Measurements from ENCODE around the gene NARS2.
"Not testable (repeated sequence)": the region's sequence is repeated elsewhere in the genome, so short reads cannot be mapped to it uniquely, and the experiment has no call there.

The NARS2 gene

DNA sequence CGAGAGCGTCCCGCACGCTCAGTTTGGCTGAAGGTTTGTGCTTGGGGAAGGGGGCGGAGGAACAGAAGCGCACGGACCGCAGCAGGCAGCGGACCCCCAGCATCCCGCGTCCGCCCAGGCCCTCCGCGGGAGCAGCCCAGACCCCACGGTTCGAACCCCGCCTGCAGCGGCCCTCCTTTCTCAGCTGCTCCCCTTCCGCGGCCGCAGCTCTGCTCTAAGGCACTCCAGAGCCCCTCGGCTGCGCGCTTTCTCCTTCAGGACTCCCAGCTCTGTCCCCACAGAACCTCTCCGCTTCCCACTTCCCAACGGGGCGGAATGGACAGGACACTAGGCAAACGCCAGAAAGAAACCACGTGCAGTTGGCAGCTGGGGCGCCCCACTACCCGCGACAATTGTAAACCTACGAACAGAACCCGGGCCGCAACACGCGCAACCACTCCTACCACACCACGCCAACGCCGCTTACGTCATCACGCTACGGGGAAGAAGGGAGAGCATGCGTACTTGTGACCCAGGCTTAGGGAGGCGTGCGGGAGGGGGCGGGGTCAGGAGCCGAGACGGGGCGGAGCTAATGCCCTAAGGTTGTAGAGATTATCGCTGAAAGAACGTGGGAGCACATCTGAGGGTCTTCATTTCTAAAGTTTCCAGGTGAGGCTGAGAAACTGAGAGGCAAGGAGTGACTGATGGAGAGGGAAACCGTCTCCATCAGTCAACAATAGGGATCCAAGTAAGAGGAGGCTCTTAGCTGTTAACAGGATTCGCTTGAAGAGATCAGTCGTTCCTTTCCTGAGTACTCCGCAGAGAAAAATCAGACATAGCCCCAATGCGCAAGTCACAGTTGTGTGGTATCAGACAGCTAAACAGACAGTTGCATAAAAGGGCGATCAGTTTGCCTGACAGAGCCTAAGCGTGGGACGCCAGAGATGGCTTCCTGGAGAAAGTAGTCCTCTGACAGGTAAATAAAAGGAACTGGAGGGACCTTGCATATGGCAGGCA is at the start of gene NARS2:
TSS of gene NARS2 (minus strand) at position 479 of the 996 bp plus-strand sequence. CDS start at position 103, 376 bp downstream.
- H4K20me1 ChIP-seq = no peaks in the 10 kb centered on the region
- no peaks in the 10 kb centered on the region for H3K27me3 ChIP-seq
- TF ChIP-seq Cebpa-rat (IDR thresholded peaks at IDR 0.05) = no peak
- H3K27ac ChIP-seq = peak within 1 kb of the TSS; percentile 68 to 95 (median 89)
- H3K4me2 ChIP-seq = peak within 1 kb of the TSS; percentile 83 to 98 (median 92)
- peak within 1 kb of the TSS; percentile 75 to 93 (median 87) for H3K4me3 ChIP-seq
- H3K9ac ChIP-seq = peak within 1 kb of the TSS; percentile 87 to 97 (median 90)
- peaks cover 16 to 36% (median 25%) of the 10 kb centered on the region in 11 experiments; a peak in 21 of 22 replicates for H3K36me3 ChIP-seq
- peaks cover 41 to 61% (median 51%) of the 10 kb centered on the region in 10 experiments for H3K4me1 ChIP-seq
- H3K9me3 ChIP-seq (replicated peaks in 1 of 11) = peaks cover 0 to 12% (median 6%) of the 10 kb centered on the region in 11 experiments; a peak in 7 of 22 replicates

GRCh38 chr11:78622666-78623065 is 48.0 kb upstream of the NARS2 start:
- H3K9ac ChIP-seq = no peak overlapping the region
- H4K20me1 ChIP-seq = no peaks in the 10 kb centered on the region
- no peak overlapping the region for H3K4me2 ChIP-seq
- no peak for TF ChIP-seq Cebpa-rat (IDR thresholded peaks at IDR 0.05)
- H3K4me3 ChIP-seq = no peak overlapping the region
- no peak overlapping the region for H3K27ac ChIP-seq
- no peaks in the 10 kb centered on the region for H3K27me3 ChIP-seq
- no peaks in the 10 kb centered on the region for H3K4me1 ChIP-seq
- no peaks in the 10 kb centered on the region for H3K36me3 ChIP-seq
- peaks cover 19 to 39% (median 25%) of the 10 kb centered on the region in 11 experiments for H3K9me3 ChIP-seq (replicated peaks in 1 of 11)

- Histone ChIP-seq H3K4me2 (no peak overlapping the region), H3K27ac (no peak overlapping the region), H3K9me3 (replicated peaks in 1 of 11) (peaks cover 19 to 39% (median 25%) of the 10 kb centered on the region in 11 experiments), H3K9ac (no peak overlapping the region), H3K4me1 (no peaks in the 10 kb centered on the region), H3K36me3 (no peaks in the 10 kb centered on the region), H3K4me3 (no peak overlapping the region), H4K20me1 (no peaks in the 10 kb centered on the region), H3K27me3 (no peaks in the 10 kb centered on the region)
- TF ChIP-seq Cebpa-rat (IDR thresholded peaks at IDR 0.05) = no peak
Observed at GRCh38 chr11:78620159-78620558, 45.5 kb upstream of the NARS2 start.

DNA sequence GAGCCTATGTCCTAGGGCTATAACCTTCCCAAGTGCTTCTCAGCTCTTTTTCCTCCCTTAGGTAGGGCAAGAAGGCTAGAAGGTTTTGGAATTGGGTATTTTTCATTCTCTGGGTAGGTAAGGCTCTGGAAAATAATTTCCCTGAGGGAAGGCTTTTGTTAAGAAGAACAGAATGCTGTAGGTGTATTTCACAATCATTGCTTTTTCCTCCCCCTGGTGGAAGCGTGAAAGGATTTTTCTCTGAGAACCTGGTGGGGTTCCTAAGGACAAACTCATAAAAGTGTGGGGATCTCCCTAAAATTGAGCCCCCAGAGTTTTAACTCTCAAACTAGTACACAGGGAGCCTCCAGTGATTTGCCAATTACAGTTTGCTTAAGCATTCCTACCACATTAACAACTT is 41.1 kb upstream of the NARS2 start:
- H3K9ac ChIP-seq = no peak overlapping the region
- no peaks in the 10 kb centered on the region for H3K27me3 ChIP-seq
- no peaks in the 10 kb centered on the region for H4K20me1 ChIP-seq
- no peak overlapping the region for H3K4me3 ChIP-seq
- no peak overlapping the region for H3K27ac ChIP-seq
- H3K9me3 ChIP-seq (replicated peaks in 1 of 11) = peaks cover 16 to 36% (median 20%) of the 10 kb centered on the region in 11 experiments
- peaks cover 0 to 18% (median 0%) of the 10 kb centered on the region in 10 experiments; a peak in 4 of 20 replicates for H3K4me1 ChIP-seq
- peak in 1 of 11 experiments; percentile 37; a peak in 2 of 22 replicates for TF ChIP-seq Cebpa-rat (IDR thresholded peaks at IDR 0.05)
- H3K4me2 ChIP-seq = no peak overlapping the region
- H3K36me3 ChIP-seq = no peaks in the 10 kb centered on the region

GRCh38 chr11:78613378-78613813 is 38.7 kb upstream of the NARS2 start:
- Histone ChIP-seq H3K4me3 (no peak overlapping the region), H3K9ac (no peak overlapping the region)

DNA sequence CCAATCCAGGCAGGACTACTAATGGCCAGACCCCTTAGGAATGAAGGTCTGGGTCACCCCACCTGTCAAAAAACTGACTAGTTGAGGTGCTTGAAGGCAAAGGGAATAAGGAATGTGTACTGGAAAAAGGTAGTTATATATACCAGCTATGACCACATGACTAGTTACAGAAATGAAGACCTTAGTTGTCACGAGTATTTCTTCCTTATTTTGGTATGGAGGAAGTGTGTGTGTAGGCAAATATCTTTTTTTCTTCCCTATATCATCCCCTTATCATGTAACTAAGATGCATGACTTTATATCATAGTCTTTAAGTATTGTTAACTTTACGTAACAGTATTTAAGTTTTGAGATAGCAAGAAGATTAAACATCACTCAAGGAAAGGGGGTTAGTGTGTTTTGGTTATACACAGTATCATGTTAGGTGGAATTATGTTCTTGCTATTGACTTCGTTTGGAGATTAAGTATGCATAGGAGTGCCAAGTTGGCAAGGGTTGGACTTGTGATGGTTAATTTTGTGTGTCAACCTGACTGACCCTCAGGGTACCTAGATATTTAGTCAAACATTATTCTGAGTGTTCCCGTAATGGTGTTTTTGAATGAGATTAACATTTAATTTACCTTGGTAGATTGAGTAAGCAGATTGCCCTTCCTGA is 38.2 kb upstream of the NARS2 start:
- Histone ChIP-seq H3K36me3 (no peaks in the 10 kb centered on the region), H3K4me3 (no peak overlapping the region), H3K9ac (no peak overlapping the region), H3K4me1 (peaks cover 0 to 18% (median 0%) of the 10 kb centered on the region in 10 experiments; a peak in 4 of 20 replicates), H3K9me3 (replicated peaks in 1 of 11) (peaks cover 0 to 12% (median 0%) of the 10 kb centered on the region in 11 experiments; a peak in 4 of 22 replicates), H3K27me3 (no peaks in the 10 kb centered on the region), H3K4me2 (peak overlapping the region in 3 of 11 experiments; percentile 21 to 71 (median 64); a peak in 4 of 22 replicates), H3K27ac (peak overlapping the region in 3 of 11 experiments; percentile 48 to 68 (median 52); a peak in 5 of 22 replicates), H4K20me1 (no peaks in the 10 kb centered on the region)
- TF ChIP-seq Cebpa-rat (IDR thresholded peaks at IDR 0.05) = no peak

More at GRCh38 chr11:78613378-78613813, 38.7 kb upstream of the NARS2 start:
- no peaks in the 10 kb centered on the region for H3K27me3 ChIP-seq
- no peak for TF ChIP-seq Cebpa-rat (IDR thresholded peaks at IDR 0.05)
- H3K4me1 ChIP-seq = peaks cover 0 to 18% (median 0%) of the 10 kb centered on the region in 10 experiments; a peak in 4 of 20 replicates
- H3K4me2 ChIP-seq = peak overlapping the region in 2 of 11 experiments; percentile 64 to 71; a peak in 4 of 22 replicates
- H3K27ac ChIP-seq = peak overlapping the region in 1 of 11 experiments; percentile 10; a peak in 2 of 22 replicates
- H4K20me1 ChIP-seq = no peaks in the 10 kb centered on the region
- H3K9me3 ChIP-seq (replicated peaks in 1 of 11) = peaks cover 0 to 13% (median 0%) of the 10 kb centered on the region in 11 experiments; a peak in 5 of 22 replicates
- H3K36me3 ChIP-seq = no peaks in the 10 kb centered on the region

DNA sequence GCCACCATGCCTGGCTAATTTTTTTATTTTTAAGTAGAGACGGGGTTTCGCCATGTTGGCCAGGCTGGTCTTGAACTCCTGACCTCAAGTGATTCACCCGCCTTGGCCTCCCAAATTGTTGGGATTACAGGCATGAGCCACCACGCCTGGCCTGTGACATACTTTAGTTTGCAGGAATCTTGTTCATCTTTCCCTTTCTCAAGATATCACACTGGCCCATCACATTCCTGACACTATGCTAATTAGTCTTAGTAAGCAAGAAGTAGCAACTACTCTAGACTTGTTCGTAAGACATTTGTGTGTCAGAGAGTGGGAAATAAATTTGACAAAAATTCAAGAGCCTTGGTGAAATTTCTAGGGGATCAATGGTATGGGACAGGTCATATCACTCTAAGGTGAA is 34.7 kb upstream of the NARS2 start:
- H3K4me2 ChIP-seq, H3K36me3 ChIP-seq, H3K4me3 ChIP-seq, H3K27ac ChIP-seq, H3K9ac ChIP-seq, H4K20me1 ChIP-seq, H3K27me3 ChIP-seq: not testable (repeated sequence)
- Histone ChIP-seq H3K4me1 (peaks cover 0 to 18% (median 0%) of the 10 kb centered on the region in 10 experiments; a peak in 4 of 20 replicates), H3K9me3 (replicated peaks in 1 of 11) (peaks cover 0 to 12% (median 0%) of the 10 kb centered on the region in 11 experiments; a peak in 3 of 22 replicates)

GRCh38 chr11:78607696-78608095 is 33.0 kb upstream of the NARS2 start:
- Histone ChIP-seq H3K4me1 (peaks cover 0 to 8% (median 0%) of the 10 kb centered on the region in 10 experiments; a peak in 4 of 20 replicates), H3K27ac (no peak overlapping the region), H3K36me3 (no peaks in the 10 kb centered on the region), H3K9ac (no peak overlapping the region), H3K9me3 (replicated peaks in 1 of 11) (peaks cover 0 to 7% (median 0%) of the 10 kb centered on the region in 11 experiments; a peak in 2 of 22 replicates), H4K20me1 (no peaks in the 10 kb centered on the region), H3K4me2 (no peak overlapping the region), H3K27me3 (no peaks in the 10 kb centered on the region), H3K4me3 (no peak overlapping the region)
- no peak for TF ChIP-seq Cebpa-rat (IDR thresholded peaks at IDR 0.05)

Data from BLaER1 treated with 17β-estradiol and CSF1 and Interleukin-3, amounts not matched to agents 10 nM and 100 nM (cell line).